Measurements from ENCODE around the gene NLRP1. TPM values are rescaled to one million over a fixed set of nuclear protein-coding genes. Genes with fewer than 3 reads are reported as not detected.
"Not testable (repeated sequence)": the region's sequence is repeated elsewhere in the genome, so short reads cannot be mapped to it uniquely, and the experiment has no call there.

The NLRP1 gene
- total RNA-seq, 1 donor from 2014 or later: 67.7 TPM

- Histone ChIP-seq H3K36me3 (peaks cover 16 to 29% of the 10 kb centered on the region in 2 donors), H3K9me3 (no peaks in the 10 kb centered on the region), H3K27me3 (no peaks in the 10 kb centered on the region), H3K4me1 (peaks cover 15 to 23% of the 10 kb centered on the region in 2 donors), H3K27ac (peak overlapping the region; percentile 34 to 90), H3K4me3 (peak overlapping the region in 1 of 2 donors; percentile 80)
- DNase-seq (ENCODE audit: low spot score in 2 of 2): no peak
- no peak for TF ChIP-seq CTCF (IDR thresholded peaks at IDR 0.05)
- intact Hi-C loops (cut with DNase I): no loop called here
Observed at GRCh38 chr17:5582209-5583185, 1.8 kb downstream of the NLRP1 start.

GRCh38 chr17:5581655-5582054 lies 2.7 kb downstream of the NLRP1 start:
- Histone ChIP-seq H3K4me3 (no peak overlapping the region), H3K9me3 (no peaks in the 10 kb centered on the region), H3K4me1 (peaks cover 15 to 23% of the 10 kb centered on the region in 2 donors), H3K27ac (no peak overlapping the region), H3K27me3 (no peaks in the 10 kb centered on the region), H3K36me3 (peaks cover 16 to 29% of the 10 kb centered on the region in 2 donors)
- intact Hi-C loops (cut with DNase I): no loop called here
- TF ChIP-seq CTCF (IDR thresholded peaks at IDR 0.05): no peak
- no peak for DNase-seq (ENCODE audit: low spot score in 2 of 2)

- peaks cover 15 to 23% of the 10 kb centered on the region in 2 donors for H3K4me1 ChIP-seq
- intact Hi-C loops (cut with DNase I): no loop called here
- H3K4me3 ChIP-seq: no peak overlapping the region
- no peaks in the 10 kb centered on the region for H3K9me3 ChIP-seq
- DNase-seq (ENCODE audit: low spot score in 2 of 2): no peak
- peaks cover 16 to 29% of the 10 kb centered on the region in 2 donors for H3K36me3 ChIP-seq
- no peak overlapping the region for H3K27ac ChIP-seq
- H3K27me3 ChIP-seq: no peaks in the 10 kb centered on the region
- TF ChIP-seq CTCF (IDR thresholded peaks at IDR 0.05): no peak
Observed at GRCh38 chr17:5580969-5581368, 3.3 kb downstream of the NLRP1 start.

GRCh38 chr17:5580367-5580766 lies 3.9 kb downstream of the NLRP1 start:
- Histone ChIP-seq H3K36me3 (peaks cover 16 to 29% of the 10 kb centered on the region in 2 donors), H3K9me3 (no peaks in the 10 kb centered on the region), H3K27me3 (no peaks in the 10 kb centered on the region), H3K4me3 (no peak overlapping the region), H3K27ac (no peak overlapping the region), H3K4me1 (peaks cover 15 to 19% of the 10 kb centered on the region in 2 donors)
- no peak for TF ChIP-seq CTCF (IDR thresholded peaks at IDR 0.05)
- intact Hi-C loops (cut with DNase I): no loop called here
- no peak for DNase-seq (ENCODE audit: low spot score in 2 of 2)

GRCh38 chr17:5578768-5579167 lies 5.5 kb downstream of the NLRP1 start:
- Histone ChIP-seq H3K4me1 (peaks cover 10% of the 10 kb centered on the region in 2 donors), H3K36me3 (peaks cover 16 to 38% of the 10 kb centered on the region in 2 donors)
- H3K27ac ChIP-seq; H3K27me3 ChIP-seq; DNase-seq (ENCODE audit: low spot score in 2 of 2); H3K9me3 ChIP-seq; intact Hi-C loops (cut with DNase I); H3K4me3 ChIP-seq: not testable (repeated sequence)

- peaks cover 19 to 35% of the 10 kb centered on the region in 2 donors for H3K36me3 ChIP-seq
- peaks cover 5 to 26% of the 10 kb centered on the region in 2 donors for H3K9me3 ChIP-seq
- H3K27ac ChIP-seq; H3K27me3 ChIP-seq; DNase-seq (ENCODE audit: low spot score in 2 of 2); H3K4me1 ChIP-seq; intact Hi-C loops (cut with DNase I); H3K4me3 ChIP-seq: not testable (repeated sequence)
Observed at GRCh38 chr17:5573017-5573416, 11.3 kb downstream of the NLRP1 start.
